Neural progenitor cell (in vitro differentiated cells): ENCODE data around the gene H1-8. TPM values are rescaled to one million over a fixed set of nuclear protein-coding genes. Genes with fewer than 3 reads are reported as not detected.
A peak's percentile ranks its signal among the peaks of the same experiment; 100 is the strongest.

ENCODE experiments used
- DNase-seq: peaks from one replicate; pipeline ENCODE4 v3.0.0-alpha.2; 2016; ENCODE audit warnings: low spot score
- H2AFZ ChIP-seq: fragments of 200-600 bp; sonication (generic); replicated peaks from 2 replicates; pipeline ENCODE4 v1.6.1; 2016; ENCODE audit warnings: antibody characterized with exemption
- H3F3A ChIP-seq: fragments of 200-600 bp; sonication (generic); 2 replicates; pipeline ENCODE4 v1.6.1; 2016; ENCODE audit warnings: antibody characterized with exemption, low read depth
- H3K27ac ChIP-seq: fragments of 200-600 bp; sonication (generic); 2 replicates; pipeline ENCODE4 v1.5.1; 2016; ENCODE audit warnings: mild to moderate bottlenecking
- H3K27me3 ChIP-seq: fragments of 200-600 bp; sonication (generic); 2 replicates; pipeline ENCODE4 v1.6.1; 2016; ENCODE audit warnings: mild to moderate bottlenecking, moderate library complexity
- H3K36me3 ChIP-seq: fragments of 200-600 bp; sonication (generic); 2 replicates; pipeline ENCODE4 v1.5.1; 2016
- H3K4me1 ChIP-seq: fragments of 200-600 bp; sonication (generic); 2 replicates; pipeline ENCODE4 v1.6.1; 2016; ENCODE audit warnings: mixed run types
- H3K4me2 ChIP-seq: fragments of 200-600 bp; sonication (generic); 2 replicates; pipeline ENCODE4 v1.6.1; 2016
- H3K4me3 ChIP-seq: fragments of 200-600 bp; sonication (generic); 2 replicates; pipeline ENCODE4 v1.5.1; 2016
- H3K79me2 ChIP-seq: fragments of 200-600 bp; sonication (generic); 2 replicates; pipeline ENCODE4 v1.6.1; 2016; ENCODE audit warnings: low read depth
- H3K9ac ChIP-seq: fragments of 200-600 bp; sonication (generic); 2 replicates; pipeline ENCODE4 v1.6.1; 2016
- H3K9me3 ChIP-seq: fragments of 200-600 bp; sonication (generic); 2 replicates; pipeline ENCODE4 v1.5.1; 2016; ENCODE audit warnings: low read depth
- H4K20me1 ChIP-seq: fragments of 200-600 bp; sonication (generic); 2 replicates; pipeline ENCODE4 v1.6.1; 2016; ENCODE audit warnings: low read depth
- H3K27ac Mint-ChIP-seq: 3 replicates; pipeline ENCODE4 v1.8.0; 2021; ENCODE audit warnings: mixed read lengths
- H3K27me3 Mint-ChIP-seq: 2 replicates; pipeline ENCODE4 v1.8.0; 2022; ENCODE audit warnings: low read depth, mild to moderate bottlenecking, inconsistent platforms, moderate library complexity, mixed read lengths; ENCODE audit not compliant: insufficient read depth
- H3K36me3 Mint-ChIP-seq: 3 replicates; pipeline ENCODE4 v1.8.0; 2021; ENCODE audit warnings: mixed read lengths
- H3K4me1 Mint-ChIP-seq: 3 replicates; pipeline ENCODE4 v1.8.0; 2021; ENCODE audit warnings: mixed read lengths
- H3K4me3 Mint-ChIP-seq: 3 replicates; pipeline ENCODE4 v1.8.0; 2021; ENCODE audit warnings: mild to moderate bottlenecking, moderate library complexity, mixed read lengths
- H3K9me3 Mint-ChIP-seq: 3 replicates; pipeline ENCODE4 v1.8.0; 2020; ENCODE audit warnings: mixed read lengths
- CTCF ChIP-seq: fragments of 200-600 bp; sonication (generic); IDR thresholded peaks from 2 replicates; pipeline ENCODE4 v1.5.1; 2017; ENCODE audit warnings: antibody characterized with exemption, mild to moderate bottlenecking
- EZH2 ChIP-seq: fragments of 200-600 bp; sonication (generic); IDR thresholded peaks from 2 replicates; pipeline ENCODE4 v1.6.1; 2017; ENCODE audit warnings: antibody characterized with exemption, mild to moderate bottlenecking, moderate library complexity
- EZH2phosphoT487 ChIP-seq: fragments of 200-600 bp; sonication (generic); IDR thresholded peaks from 2 replicates; pipeline ENCODE4 v1.6.1; 2017; ENCODE audit warnings: antibody characterized with exemption
- total RNA-seq: library from RNA; depleted of rRNA; stranded (reverse); fragments of >200 nt; gene quantifications from 2 replicates; pipeline ENCODE4 v1.2.3, GENCODE V29; 2015; ENCODE audit warnings: low replicate concordance

The H1-8 gene
- total RNA-seq, 1 donor from 2014 or later = not detected

- Histone ChIP-seq H3K79me2 (no peaks in the 10 kb centered on the region), H3K4me1 (no peaks in the 10 kb centered on the region), H3K9ac (no peak overlapping the region), H3K9me3 (no peaks in the 10 kb centered on the region), H3F3A (no peaks in the 10 kb centered on the region), H3K27me3 (no peaks in the 10 kb centered on the region), H3K36me3 (no peaks in the 10 kb centered on the region), H2AFZ (no peak overlapping the region), H3K27ac (no peak overlapping the region), H4K20me1 (no peaks in the 10 kb centered on the region), H3K4me2 (no peak overlapping the region), H3K4me3 (no peak overlapping the region)
- no peak overlapping the region for H3K27ac Mint-ChIP-seq
- peaks cover 2% of the 10 kb centered on the region for H3K27me3 Mint-ChIP-seq
- TF ChIP-seq CTCF (no peak), EZH2phosphoT487 (no peak), EZH2 (no peak)
- H3K4me1 Mint-ChIP-seq = no peaks in the 10 kb centered on the region
- H3K4me3 Mint-ChIP-seq = no peak overlapping the region
- DNase-seq = no peak
- no peaks in the 10 kb centered on the region for H3K9me3 Mint-ChIP-seq
- H3K36me3 Mint-ChIP-seq = no peaks in the 10 kb centered on the region
Observed at GRCh38 chr3:129567939-129568338, 25.0 kb downstream of the H1-8 start.

- no peaks in the 10 kb centered on the region for H3K9me3 Mint-ChIP-seq
- Histone ChIP-seq H3K4me1 (no peaks in the 10 kb centered on the region), H3K4me3 (no peak overlapping the region), H3K9ac (no peak overlapping the region), H4K20me1 (no peaks in the 10 kb centered on the region), H2AFZ (no peak overlapping the region), H3K27me3 (no peaks in the 10 kb centered on the region), H3F3A (no peaks in the 10 kb centered on the region), H3K79me2 (no peaks in the 10 kb centered on the region), H3K4me2 (no peak overlapping the region), H3K36me3 (no peaks in the 10 kb centered on the region), H3K27ac (no peak overlapping the region), H3K9me3 (no peaks in the 10 kb centered on the region)
- H3K27me3 Mint-ChIP-seq = peaks cover 2% of the 10 kb centered on the region
- no peak for TF ChIP-seq EZH2phosphoT487
- no peak for TF ChIP-seq EZH2
- no peak for TF ChIP-seq CTCF
- no peak for DNase-seq
- H3K4me1 Mint-ChIP-seq = no peaks in the 10 kb centered on the region
- H3K27ac Mint-ChIP-seq = no peak overlapping the region
- H3K4me3 Mint-ChIP-seq = no peak overlapping the region
- H3K36me3 Mint-ChIP-seq = no peaks in the 10 kb centered on the region
Observed at GRCh38 chr3:129569856-129570255, 26.9 kb downstream of the H1-8 start.

- Histone ChIP-seq H4K20me1 (no peaks in the 10 kb centered on the region), H3K27ac (no peak overlapping the region), H2AFZ (no peak overlapping the region), H3K4me2 (no peak overlapping the region), H3K27me3 (no peaks in the 10 kb centered on the region), H3F3A (no peaks in the 10 kb centered on the region), H3K79me2 (no peaks in the 10 kb centered on the region), H3K36me3 (no peaks in the 10 kb centered on the region), H3K4me1 (peaks cover 9% of the 10 kb centered on the region), H3K9ac (no peak overlapping the region), H3K9me3 (no peaks in the 10 kb centered on the region), H3K4me3 (no peak overlapping the region)
- TF ChIP-seq CTCF = no peak
- TF ChIP-seq EZH2phosphoT487 = no peak
- no peak for TF ChIP-seq EZH2
- Mint-ChIP-seq H3K4me1 (peaks cover 4% of the 10 kb centered on the region), H3K4me3 (peak overlapping the region; percentile 39), H3K9me3 (no peaks in the 10 kb centered on the region), H3K36me3 (no peaks in the 10 kb centered on the region), H3K27ac (peak overlapping the region; percentile 30), H3K27me3 (peaks cover 6% of the 10 kb centered on the region)
- no peak for DNase-seq
Observed at GRCh38 chr3:129571605-129572547, 28.9 kb downstream of the H1-8 start.
